Activated CD8-positive, alpha-beta memory T cell treated with anti-CD3 and anti-CD28 coated beads for 1 hour (primary cell): ENCODE measurements around the gene CLHC1.
A peak's percentile ranks its signal among the peaks of the same experiment; 100 is the strongest.
"Not testable (repeated sequence)": the region's sequence is repeated elsewhere in the genome, so short reads cannot be mapped to it uniquely, and the experiment has no call there.

Experiments
- DNase-seq, 2 donors: peaks; one replicate each; pipeline ENCODE4 v3.0.0-alpha.2; 2020; ENCODE audit warnings: low read depth in 1 of 2; ENCODE audit errors: extremely low read depth in 1 of 2

Gene CLHC1

DNA sequence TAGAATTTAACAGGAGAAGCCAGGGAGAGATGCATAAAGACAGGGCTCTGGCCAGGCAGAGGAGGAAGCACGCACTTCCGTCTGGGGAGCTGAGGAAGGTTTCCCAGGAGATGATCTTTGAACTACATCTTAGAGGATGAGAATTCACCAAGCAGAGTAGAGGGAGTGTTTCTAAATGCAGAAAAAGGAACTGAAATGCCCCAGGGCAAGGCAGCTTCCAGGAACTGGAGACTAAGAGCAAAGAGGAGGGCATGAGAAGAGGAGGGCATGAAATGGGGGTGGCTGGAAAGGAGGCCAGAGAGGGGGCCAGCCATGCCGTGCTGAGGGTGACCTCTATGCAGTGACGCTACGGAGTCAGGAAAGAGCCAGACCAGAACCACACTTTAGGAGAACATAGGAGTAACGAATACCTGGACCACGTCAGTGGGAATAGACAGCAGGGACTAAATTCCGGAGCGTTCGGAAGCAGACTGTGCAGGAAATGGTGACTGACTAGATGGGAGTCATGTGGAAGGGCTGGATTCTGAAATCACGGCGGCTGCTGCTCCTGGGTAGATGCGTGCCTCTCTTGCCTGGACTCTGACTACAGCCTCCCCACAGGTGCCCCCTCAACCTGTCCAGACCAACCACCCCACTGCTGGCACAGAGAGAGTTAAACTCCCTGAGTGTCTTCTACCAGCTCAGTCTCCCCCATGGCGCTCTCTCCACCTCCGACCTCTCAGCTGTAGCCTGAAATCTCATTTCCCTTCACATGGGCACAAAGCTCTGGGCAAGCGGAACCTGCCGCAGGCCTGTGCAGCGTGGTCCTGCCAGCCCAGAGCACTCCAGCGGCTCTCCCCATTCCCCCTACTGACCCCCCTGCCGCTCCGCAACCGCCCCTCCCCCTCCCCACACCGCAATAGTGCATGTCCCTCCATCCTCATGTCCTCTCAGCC lies 94.8 kb downstream of the CLHC1 start:
- no peak for DNase-seq

DNA sequence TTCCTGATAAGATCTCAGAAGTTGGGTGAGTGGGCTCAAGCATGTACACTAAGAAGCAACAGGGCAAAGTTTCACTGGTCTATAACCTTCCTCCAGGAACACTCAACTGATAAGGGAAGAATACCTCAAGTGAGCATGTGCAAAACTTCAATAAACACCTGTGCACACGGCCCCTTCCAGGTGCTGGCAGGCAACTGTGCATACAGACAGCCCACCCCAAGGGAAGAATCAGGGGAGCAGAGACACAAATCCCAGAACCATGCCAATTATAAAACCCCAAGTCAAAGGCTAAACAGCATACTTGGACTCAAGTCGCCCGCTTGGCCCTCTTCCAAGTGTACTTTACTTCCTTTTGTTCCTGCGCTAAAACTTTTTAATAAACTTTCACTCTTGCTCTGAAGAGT lies 96.0 kb downstream of the CLHC1 start:
- no peak for DNase-seq

DNA sequence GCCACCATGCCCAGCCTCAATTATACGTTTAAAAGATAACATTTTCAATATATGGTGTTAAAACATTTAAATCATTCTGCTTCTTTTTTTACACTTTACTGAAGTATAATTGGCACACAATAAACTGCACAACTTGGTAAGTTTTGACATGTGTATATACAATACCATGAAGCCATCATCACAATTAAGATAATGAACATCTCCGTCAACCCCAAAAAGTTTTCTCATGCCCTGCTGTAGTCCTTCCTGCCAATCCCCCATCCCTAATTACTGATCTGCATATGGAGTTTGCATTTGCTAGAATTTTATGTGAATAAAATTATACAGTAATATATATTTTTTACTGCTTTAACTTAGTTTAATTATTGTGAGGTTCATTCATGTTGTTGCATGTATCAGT lies 96.6 kb downstream of the CLHC1 start:
- no peak for DNase-seq

DNA sequence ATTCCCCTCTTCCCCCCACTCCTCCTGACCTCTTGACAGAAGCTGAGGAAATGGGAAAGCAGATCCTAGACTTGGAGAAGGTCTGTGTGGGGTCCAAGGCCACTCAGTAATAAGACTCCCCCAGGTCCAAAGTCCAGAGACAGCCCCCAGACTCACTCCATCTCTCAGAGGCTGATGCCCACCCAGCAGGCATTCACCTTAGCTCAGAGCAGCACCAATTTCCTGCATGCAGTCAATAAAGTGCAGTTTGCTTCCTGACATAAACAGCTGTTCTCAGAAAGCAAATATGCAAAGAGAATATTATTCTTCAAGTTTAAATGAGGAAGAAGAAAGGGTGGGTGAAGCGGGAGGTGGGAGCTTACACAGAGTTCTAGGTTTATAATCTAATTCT lies 97.8 kb downstream of the CLHC1 start:
- no peak for DNase-seq

DNA sequence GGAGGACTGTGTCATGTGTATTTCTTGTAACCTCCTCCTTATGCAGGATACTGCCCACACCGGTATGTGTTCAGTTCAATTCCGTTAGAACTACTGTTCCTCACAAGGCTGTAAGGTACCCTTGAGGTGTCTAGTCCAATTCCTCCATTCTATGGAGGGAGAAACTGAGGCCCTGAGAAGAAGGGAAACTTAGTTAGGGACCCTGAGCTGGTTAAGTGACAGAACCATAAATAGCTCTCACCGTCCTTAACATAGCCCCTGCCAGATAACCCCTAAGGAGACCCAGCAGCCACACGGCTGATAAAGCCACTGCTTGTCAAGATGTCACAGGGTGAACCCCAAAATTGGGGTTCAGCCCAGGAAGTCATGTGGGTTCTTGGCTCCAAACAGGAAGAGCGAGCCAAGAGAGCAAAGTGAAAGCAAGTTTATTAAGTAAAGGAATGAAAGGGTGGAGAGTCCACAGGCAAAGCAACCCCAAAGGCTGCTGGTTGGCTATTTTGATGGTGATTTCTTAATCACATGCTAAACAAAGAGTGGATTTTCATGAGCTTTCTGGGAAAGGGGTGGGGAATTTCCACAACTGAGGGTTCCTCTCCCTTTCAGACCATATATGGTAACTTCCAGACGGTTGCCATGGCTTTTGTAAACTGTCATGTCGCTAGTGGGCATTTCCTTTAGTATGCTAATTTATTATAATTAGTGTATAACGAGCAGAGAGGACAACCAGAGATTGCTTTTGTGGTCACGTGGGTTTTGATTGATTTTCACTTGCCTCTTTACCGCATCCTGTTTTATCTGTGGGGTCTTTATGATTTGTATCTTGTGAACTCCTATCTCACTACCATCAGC lies 98.4 kb downstream of the CLHC1 start:
- DNase-seq, result peak in 1 of 2 donors; percentile 4

DNA sequence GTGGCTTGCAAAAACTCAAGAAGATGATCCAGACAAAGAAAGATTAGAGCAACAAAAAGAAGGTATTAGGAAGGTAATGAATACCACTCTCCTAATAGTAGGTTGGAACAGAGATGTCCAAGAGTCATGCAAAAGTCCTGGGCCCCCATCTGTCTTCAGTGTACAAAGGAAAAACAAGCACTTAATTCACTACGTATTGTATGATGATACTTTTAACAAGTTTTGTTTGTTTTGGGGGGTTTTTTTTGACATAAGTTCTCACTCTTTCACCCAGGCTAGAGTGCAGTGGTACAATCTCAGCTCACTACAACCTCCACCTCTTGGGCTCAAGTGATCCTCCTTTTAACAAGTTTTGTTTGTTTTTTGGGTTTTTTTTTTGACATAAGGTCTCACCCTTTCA lies 101.2 kb downstream of the CLHC1 start:
- DNase-seq, result no peak

DNA sequence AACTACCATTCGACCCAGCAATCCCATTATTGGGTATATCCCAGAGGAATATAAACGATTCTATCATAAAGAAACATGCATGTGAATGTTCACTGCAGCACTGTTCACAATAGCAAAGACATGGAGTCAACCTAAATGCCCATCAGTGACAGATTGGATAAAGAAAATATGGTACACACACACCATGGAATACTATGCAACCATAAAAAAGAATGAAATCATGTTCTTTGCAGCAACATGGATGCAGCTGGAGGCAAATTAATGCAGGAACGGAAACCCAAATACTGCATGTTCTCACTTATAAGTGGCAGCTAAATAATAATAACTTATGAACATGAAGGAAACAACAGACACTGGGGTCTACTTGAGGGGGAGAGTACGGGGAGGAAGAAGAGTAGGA lies 105.5 kb downstream of the CLHC1 start:
- DNase-seq, result not testable (repeated sequence)
